Measurements from ENCODE around the gene FGFR3.
"Not testable (repeated sequence)": the region's sequence is repeated elsewhere in the genome, so short reads cannot be mapped to it uniquely, and the experiment has no call there.

Gene FGFR3

DNA sequence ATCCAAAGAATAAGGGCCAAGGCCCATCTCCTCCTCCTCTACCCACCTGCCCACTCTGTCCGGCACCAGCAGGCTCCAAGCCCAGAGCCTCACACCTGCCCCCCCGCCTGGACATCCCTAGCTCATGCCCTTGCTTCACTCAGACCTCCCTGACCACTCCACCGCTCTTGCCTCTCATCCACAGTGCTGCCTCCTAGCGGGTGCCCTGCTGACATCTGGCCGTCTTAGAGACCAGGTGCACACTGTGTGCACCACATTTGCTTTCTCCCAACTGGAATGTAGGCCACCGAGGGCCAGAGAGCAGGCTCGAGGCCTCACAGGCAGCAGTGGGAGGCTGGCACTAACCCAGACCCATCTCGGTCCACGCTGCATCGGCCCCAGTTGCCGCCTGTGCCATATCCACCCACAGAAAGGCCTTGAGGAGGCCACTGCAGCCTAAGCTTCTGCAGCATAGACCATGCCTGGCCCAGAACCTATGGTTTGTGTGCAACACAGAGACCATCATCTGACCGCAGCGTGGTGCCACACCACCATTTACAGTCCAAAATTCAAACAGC, 49.3 kb downstream of the FGFR3 start:
- no peak for DNase-seq (ENCODE audit: low read depth)

DNA sequence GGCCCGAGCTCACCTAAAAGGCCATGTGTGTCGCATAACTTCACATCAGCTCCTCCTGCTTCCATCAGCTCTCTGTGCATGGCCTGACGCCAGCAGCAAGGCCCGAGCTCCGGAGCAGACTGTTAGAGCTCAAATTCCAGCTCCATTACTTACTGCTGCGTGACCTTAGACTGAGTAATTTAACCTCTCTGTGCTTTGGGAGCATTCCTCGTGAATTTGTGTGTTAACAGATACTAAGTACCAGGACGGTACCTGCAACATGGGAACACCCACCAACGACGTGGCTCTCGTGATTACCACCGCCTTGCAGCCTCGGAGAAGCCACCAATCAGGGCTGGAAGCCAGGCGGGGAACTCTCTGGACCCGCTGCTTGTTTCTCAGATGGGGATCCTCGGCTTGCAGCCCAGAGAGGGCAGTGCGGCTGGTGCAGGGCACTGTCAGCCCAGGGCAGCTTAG, 49.9 kb downstream of the FGFR3 start:
- DNase-seq (ENCODE audit: low read depth), result no peak

DNA sequence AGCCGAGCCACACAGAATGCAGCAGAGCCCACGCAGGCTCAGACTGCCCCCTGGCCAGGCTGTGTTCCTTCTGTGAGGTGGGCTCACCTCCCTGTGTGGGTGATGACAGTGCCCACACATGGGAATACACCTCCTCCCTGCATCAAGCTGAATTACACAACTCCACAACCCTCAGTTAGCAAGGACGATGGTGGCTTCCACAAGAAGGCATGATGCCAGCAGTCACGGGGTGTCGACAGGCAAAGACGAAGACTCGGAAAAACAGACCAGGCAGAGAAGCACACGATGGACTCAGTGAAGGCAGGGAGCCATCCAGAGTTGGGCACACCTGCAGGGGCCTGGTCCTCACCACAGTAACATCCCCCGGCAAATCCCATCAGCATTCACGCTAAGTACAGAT, 50.8 kb downstream of the FGFR3 start:
- no peak for DNase-seq (ENCODE audit: low read depth)

DNA sequence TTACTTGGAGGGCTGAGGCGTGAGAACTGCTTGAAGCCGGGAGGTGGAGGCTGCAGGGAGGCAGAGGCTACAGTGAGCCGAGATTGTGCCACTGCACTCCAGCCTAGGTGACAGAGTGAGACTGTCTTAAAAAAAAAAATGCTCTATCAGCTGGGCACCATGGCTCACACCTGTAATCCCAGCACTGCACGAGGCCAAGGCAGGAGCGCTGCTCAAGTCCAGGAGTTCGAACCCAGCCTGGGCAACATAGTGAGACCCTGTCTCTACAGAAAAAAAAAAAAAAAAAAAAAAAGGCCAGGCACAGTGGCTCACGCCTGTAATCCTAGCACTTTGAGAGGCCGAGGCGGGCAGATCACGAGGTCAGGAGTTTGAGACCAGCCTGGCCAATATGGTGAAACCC, 51.5 kb downstream of the FGFR3 start:
- DNase-seq (ENCODE audit: low read depth), result not testable (repeated sequence)

DNA sequence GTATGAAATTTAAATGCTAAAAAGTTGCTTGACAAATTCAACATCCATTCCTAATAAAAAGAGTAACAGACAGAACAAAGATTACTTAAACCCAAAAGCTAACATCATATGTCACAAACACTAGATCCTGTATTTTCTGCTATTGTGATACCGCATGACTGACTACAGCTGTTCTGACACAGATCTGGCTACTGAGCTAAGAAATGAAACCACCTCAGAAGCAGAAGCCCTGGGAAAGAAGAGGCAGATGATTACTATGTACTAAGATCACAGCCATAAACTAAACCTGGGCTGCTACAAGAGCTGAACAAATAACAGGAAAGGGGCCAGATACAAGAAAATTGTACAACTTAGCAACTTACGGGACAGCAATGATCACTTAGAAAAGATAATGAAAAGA, 53.5 kb downstream of the FGFR3 start:
- no peak for DNase-seq (ENCODE audit: low read depth)

DNA sequence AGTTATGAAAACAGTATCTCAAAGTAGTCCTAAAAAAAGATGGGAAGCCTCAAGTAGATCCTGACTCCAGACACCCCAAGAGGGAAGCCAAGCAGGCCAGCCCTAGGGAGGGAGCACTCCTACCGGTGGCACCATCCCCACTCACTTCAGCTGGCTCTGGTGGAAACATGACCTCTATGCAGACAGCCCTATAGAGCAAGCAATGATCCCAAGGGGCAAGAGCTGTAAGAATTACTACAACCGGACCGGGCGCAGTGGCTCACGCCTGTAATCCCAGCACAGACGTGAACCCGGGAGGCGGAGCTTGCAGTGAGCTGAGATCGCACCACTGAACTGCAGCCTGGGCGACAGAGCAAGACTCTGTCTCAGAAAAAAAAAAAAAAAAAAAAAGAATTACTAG, 57.2 kb downstream of the FGFR3 start:
- DNase-seq (ENCODE audit: low read depth), result no peak

DNA sequence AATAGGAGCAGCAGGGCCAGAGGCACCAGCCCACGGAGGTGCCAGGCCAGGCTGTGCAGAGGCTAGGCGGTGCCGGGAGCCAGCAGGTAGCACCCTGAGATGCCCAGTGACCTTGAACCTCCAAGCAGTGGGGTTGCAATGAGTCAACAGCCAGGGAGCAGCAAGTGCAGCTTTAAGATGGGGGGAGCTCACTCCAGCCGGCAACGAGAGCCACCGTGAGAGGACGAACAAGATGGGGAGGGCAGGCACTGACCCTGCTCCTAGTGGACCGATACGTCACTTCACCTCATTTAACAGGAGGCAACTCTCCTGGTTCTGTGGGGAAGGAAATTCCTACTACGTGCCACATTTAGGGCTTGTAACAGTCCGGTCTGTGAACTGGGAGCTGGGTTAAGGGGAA, 58.1 kb downstream of the FGFR3 start:
- DNase-seq (ENCODE audit: low read depth), result no peak

DNA sequence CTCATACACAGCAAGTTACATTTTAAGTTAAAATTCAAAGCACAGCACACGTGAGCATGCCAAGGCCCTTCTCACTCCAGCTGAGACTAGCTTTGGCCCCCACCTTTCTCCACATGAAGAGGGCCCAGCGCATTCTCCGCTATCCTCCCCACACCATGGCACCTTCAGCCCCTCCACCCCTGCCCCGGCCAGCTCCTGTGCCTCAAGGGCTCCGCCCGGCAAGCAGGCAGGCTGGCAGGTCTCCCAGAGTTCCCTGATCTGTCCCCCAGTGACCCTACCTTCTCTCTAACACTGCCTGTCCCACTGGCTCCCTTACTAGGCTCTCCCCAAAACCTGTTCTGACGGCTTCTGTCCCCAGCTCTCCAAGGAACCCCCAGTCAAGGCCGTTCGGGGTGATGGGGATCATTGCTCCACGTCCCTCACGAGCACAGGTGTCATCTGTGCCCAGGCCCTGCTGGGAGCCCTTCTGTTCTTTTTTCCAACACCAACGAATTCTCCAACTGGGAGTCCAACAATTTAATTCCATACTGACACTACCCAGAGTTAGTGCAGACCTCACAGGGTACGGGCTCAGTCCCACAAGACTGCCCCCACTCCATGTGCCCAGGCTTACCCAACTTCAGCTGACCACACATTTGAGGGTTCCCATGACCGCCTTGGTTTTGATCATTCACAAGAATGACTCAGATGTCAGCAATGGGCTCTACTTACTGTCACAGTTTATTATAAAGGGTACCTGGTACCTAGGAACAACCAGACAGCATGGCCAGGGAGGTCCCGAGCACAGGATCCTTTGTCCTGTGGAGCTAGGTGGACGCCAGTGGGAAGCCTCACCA, 58.7 kb downstream of the FGFR3 start:
- DNase-seq (ENCODE audit: low read depth), result no peak

DNA sequence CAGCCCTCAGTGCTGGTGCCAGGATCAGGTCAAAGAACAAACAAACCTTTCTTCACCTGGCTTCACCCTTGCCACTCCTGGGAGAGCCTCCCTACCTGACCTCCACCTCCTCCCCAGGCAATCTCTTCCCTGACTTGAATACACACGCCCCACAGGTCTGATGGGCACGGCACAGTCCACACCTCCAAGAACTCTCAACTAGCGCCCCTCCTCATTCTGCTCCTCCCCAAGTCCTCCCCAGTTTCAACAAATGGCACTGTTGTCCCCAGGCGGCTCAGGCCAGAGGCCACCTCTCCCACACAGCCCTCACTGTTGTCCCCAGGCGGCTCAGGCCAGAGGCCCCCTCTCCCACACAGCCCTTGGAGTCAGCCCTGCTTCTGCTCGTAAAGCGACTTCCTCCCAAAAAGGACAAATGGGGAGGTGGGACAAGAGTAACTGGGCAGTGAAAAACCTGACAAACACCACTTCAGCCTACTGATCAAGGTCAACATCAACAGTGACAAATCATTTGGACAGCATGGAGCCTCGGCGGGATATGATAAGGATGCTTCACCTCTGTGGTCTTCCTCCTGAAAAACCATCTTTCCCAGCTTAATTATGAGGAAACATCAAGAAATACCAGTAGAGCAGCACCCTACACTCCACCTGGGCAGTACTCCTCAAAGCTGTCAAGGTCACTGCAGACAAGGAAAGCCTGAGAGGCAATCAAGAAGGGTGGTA, 60.0 kb downstream of the FGFR3 start:
- no peak for DNase-seq (ENCODE audit: low read depth)

DNA sequence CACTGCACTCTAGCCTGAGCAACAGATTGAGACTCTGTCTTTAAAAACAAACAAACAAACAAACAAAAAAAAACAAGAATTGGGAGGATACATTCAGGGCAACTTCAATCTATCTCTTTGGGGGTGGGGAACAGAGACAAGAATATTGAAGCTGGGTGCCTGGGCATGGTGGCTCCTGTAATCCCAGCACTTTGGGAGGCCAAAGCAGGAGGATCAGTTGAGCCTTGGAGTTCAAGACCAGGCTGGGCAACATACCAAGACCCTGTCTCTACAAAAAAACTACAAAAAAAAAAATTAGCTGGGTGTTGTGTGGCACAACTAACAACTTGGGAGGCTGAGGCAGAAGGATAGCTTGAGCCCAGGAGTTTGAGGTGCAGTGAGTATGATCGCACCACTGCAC, 61.7 kb downstream of the FGFR3 start:
- no peak for DNase-seq (ENCODE audit: low read depth)

DNA sequence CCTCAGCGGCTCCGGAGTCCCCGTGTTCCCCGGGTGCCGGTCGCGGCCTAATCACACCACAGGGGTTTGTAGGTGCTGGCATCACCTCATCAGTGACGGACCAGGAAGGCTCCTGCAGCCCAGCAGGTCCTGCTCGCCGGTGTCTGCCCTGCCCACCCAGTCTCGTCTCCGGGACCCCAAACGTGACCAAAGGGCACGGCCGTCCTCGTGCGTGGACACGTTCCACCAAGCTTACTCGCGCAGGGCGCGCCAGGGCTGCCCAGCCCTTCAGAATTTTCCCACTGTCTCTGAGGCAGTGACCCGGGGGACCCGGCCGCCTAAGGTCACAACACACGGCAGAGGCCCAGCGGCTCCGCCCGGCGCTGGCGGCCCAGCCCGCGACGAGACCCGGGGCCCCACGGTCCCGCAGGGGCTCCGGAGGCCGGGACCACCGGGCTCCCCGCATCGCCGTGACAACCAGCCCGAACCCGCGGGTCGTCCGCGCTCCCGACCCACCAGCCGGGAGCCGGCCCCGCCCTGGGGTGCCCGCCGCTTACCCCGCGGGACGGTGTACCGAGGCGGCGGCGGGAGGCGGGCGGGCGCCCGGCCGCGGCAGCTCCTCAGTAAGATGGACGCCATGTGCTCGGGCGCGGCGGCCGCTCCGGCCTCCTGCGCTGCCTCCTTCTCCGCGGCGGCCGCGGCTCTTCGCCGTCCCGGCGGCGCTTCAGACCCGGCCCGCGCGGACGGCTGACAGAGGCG, 62.4 kb downstream of the FGFR3 start:
- DNase-seq (ENCODE audit: low read depth), result no peak

DNA sequence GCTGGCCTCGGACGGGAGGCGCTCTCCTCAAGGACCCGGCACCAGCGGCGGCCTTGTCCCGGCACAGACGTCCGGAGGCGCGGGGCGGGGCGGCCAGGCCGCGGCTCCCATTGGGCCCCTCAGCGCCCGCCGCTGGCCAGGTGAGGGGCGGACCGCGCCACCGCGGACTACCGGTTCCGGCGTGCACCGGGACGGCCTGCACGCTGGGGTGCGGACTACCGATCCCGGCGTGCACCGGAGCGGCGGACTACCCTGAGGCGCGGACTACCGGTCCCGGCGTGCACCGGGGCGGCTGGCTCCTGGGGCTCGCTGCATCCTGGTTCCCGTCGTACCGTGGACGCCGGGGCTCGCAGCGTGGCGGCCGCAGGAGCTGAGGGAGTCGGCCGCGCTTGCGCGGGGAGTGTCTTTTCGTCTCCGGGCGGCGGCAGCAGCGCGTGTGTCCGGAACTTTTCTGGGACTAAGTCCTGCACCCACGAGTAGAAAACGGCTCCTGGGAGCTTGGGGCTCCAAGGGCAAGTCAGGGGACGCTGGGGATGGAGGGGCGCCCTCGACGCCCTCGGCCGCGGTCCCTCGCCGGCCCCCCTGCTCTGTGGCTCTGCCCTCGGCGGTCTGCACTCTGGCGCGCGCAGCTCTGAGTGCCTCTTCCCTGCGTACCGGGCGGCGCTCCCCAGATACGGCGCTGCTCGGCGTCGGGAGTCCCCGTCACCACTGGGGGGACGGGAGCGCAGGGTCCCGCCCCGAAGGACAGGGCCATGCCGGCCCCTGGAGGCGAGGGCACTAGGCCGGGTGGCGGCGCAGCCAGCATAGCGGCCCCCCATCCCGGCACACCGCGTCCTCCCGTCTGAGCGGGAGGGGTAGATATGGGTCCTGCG, 63.2 kb downstream of the FGFR3 start, which contains the start of gene LETM1:
Gene LETM1 (minus strand): TSS at position 86 of the 872 bp plus-strand sequence. CDS start 206 bp downstream, outside the sequence.
- DNase-seq (ENCODE audit: low read depth), result peak; percentile 83

DNA sequence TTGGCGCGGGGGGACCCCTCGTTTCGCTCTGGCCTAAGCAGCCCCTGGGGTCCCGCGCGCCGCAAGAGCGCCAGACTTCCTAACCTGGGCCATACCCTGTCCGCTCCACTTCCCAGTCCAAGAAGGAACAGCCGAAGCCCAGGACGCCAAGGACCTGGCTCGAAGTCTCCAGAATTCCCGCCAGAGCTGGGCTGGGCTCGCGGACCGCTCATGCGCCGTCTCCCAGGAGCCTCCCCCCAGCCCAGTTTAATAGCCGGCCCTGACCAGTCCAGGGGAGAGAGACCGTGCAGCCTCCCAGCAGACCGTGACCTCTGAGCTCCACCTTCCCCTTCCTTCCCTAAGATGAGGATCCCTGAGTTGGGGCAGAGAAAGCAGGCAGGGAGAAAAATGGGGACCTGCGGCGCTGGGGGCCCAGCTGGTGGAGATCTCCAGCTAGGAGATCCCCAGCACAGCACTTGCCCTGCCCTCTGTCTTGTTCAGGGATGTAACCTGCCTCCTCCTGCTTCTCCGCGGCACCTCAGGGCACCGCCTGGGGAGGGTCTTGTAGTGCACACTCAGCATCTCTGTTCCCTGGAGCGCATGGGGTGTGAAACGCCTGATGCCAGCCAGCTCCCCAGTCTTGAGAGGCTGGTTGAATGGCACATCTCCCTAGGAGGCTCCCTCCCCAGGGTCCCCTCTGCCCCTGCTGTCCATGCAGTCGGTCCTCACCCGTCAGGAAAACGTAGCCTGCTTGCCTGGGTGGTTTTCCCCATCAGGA, 64.0 kb downstream of the FGFR3 start:
- no peak for DNase-seq (ENCODE audit: low read depth)

DNA sequence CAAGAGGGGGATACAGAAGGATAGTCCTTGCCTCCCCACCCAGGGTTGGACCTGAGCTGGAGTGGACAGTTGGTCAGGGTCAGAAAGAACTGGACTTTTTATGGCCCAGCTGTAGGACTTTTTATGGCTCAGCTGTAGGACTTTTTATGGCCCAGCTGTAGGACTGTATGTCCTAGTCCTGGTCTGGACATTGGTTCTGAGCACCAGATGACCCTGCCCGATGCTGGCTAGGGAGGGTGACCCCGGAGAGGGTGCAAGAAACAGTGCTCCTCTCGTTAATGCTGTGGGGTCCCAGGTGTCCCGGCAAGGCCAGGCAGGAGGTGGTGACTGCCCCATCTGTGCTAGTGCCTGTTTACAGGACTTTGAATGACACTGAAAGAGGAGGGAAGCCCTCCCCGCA, 64.8 kb downstream of the FGFR3 start:
- no peak for DNase-seq (ENCODE audit: low read depth)

Measured in stimulated activated CD8-positive, alpha-beta memory T cell treated with anti-CD3 and anti-CD28 coated beads, Interleukin-7, amount 100 ng/mL, for 24 hours (primary cell).